PFSK-1 (cell line): ENCODE data around the gene ULK3.

Experiments
- FOXP2 ChIP-seq: optimal IDR thresholded peaks from 2 replicates; pipeline ENCODE3; 2011; ENCODE audit warnings: borderline replicate concordance, control low read depth, inconsistent platforms; ENCODE audit not compliant: insufficient read depth; ENCODE audit errors: extremely low read length, extremely low read depth
- POLR2AphosphoS5 ChIP-seq: IDR thresholded peaks from 2 replicates; pipeline ENCODE4 v1.6.1; 2012; ENCODE audit warnings: low read depth, mild to moderate bottlenecking, control low read depth, low read length, moderate library complexity
- REST ChIP-seq, 2 experiments: IDR thresholded peaks; 2 replicates each; pipeline versions ENCODE4 v1.6.1 to v1.8.0; 2011 to 2012; ENCODE audit warnings: low read depth in 2 of 2, low read length in 2 of 2, control low read depth in 1 of 2, inconsistent platforms in 1 of 2, mild to moderate bottlenecking in 1 of 2, moderate library complexity in 1 of 2; ENCODE audit not compliant: insufficient read depth in 1 of 2
- SIN3A ChIP-seq: IDR thresholded peaks from 2 replicates; pipeline ENCODE4 v1.6.1; 2012; ENCODE audit warnings: mild to moderate bottlenecking, low read length, moderate library complexity, borderline replicate concordance; ENCODE audit not compliant: insufficient read depth
- TAF1 ChIP-seq: IDR thresholded peaks from 2 replicates; pipeline ENCODE4 v1.6.1; 2012; ENCODE audit warnings: low read length, control low read depth, borderline replicate concordance; ENCODE audit not compliant: insufficient read depth

GRCh38 chr15:74870436-74871215, 27.7 kb upstream of the ULK3 start:
- TF ChIP-seq POLR2AphosphoS5 (no peak), TAF1 (no peak), REST (IDR thresholded peaks at IDR 0.05; ENCODE audit: insufficient read depth in 1 of 2, low read depth in 2 of 2, low read length in 2 of 2) (no peak), SIN3A (no peak), FOXP2 (no peak)
